Activated CD4-positive, alpha-beta T cell treated with anti-CD3 and anti-CD28 coated beads for 48 hours (primary cell): ENCODE data around the gene CARD10.

ENCODE experiments used
- DNase-seq: peaks from one replicate; pipeline ENCODE4 v3.0.0-alpha.2; 2020

CARD10 gene

DNA sequence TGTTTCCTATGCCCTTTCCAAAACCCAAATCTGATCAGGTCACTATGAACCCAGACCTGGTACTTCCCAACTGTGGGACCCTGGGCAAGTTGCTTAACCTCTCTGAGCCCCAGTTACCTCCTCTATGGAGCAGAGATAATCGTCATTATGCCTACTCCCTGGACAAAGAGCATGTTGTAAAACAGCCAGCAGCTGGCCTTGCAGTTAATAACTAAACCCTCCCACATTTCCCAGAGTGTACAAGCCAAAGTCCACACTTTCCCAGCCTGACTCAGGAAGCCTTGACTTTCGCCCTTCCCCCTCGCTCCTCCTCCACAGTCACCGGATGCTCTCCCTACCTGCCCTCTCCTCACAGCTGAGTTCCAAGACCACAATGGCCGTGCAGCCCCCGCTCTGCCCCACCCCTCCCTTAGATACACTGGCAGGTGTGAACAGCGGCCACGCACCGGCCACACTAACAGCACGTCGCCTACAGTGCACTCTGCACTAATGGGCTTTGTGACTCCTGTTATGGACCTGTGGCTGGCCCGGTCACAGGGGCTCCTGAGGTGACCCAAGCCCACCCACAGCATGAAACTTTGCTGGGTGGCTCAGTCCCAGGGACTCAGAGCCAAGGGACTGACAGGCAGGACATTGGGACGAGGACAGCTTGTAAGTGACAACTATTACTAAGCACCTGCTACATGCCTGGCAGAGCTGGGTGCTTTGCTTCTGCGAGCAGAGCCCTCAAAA, 17.4 kb downstream of the CARD10 start:
- DNase-seq = no peak

DNA sequence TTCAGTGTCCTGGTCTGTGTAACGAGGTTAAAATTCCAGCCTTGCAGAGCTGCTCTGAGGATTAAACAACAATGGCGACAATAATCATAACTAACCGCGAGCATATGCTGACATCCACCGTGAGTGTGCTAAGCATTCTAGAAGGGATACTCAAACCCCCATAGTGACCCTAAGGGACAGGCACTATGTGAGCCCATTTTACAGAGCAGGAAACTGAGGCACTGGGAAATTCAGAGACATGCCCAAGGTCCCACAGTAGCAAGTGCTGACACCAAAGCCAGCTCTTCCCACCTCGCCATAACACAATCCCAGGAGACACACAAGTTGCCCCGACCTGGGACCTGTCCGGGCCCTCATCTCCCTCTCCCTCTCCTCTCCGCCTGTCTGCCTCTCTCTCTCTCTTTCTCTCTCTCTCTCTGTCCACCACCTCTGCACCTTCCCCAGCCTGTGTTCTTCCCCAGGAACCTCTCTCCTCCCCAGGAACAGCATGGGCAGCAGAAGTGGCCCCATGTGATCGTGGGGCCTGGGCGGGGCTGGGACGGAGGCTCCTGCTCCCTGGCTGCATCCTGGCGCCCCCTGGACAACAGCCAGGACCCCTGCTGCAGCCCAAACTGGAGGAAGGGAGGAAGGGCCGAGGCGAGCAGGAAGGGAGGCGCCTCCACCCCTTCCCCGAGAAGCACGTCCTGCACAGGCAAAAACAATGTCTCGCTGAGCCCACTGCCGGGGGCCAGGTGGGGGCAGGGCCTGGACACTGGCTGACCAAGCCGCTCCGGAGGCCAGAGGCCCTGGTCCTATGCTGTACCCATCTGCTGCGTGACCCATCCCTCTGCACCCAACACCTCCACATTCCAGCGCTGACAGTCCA, 18.2 kb downstream of the CARD10 start:
- DNase-seq = no peak

DNA sequence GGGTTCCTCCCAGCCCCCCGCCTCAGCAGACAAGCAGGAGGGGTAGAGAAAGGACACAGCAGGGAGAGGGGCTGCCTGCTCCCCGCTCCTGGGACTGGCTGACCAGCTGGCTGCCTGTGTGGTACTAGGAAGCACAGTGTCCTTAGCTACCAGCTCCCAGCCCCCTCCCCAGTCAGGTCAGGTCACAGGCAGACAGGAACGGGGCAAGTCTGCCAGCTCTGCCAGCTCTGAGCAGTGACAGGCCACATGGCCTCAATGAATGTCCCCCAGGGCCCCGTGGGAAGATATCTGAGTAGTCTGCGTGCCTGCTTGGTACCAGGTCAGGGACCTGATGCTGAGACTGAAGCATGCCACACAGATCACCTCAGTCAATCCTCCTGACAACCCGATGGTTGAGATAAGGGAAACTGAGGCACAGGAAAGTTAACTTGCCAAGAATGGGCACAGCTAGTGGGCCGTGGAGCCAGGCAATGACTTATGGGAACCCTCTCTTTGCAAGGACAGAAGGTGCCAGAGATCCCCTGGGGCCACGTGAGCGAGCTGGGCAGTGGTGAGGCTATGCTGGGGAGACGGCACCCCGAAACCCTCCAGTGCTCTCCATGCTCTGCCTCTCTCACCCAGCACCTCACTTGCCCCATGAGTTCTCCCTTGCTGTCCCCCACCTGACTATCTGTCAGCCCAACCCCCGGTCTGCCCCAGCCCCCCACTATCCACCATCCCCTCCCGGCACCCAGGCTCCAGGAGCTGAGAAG, 19.2 kb downstream of the CARD10 start:
- no peak for DNase-seq

DNA sequence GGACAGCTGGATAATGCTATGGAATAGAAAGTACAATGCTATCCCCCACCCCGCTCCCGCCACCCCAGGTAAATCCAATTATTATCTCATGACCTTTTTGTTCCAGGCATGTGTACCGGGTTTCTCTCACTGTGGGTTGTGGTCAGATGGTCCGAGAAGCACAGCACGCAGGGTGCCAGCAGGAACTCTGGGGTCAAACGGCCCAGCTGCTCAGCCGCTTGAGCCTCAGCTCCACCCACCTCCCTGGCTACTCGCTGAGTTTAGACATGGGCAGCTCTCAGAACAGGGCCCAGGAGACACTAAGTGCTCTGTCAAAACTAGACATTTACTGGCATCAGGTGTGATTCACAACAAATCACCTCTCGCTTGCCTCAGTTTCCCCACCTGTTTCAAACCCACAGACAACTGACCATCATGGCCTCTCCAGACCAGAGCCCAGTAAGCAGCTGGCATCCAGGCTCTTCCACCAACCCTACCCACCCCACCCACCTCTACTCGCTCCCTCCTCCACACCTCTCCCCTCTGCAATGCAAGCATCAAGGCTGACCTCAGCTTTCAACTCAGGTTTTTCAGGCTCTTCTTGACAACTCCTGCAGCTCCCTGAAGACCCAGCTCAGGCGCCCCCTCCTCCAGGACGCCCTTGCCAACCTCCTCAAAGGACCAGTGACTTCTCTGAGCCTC, 20.0 kb downstream of the CARD10 start:
- DNase-seq = no peak

GRCh38 chr22:37498289-37498909, 20.8 kb downstream of the CARD10 start:
- peak; percentile 80 for DNase-seq

DNA sequence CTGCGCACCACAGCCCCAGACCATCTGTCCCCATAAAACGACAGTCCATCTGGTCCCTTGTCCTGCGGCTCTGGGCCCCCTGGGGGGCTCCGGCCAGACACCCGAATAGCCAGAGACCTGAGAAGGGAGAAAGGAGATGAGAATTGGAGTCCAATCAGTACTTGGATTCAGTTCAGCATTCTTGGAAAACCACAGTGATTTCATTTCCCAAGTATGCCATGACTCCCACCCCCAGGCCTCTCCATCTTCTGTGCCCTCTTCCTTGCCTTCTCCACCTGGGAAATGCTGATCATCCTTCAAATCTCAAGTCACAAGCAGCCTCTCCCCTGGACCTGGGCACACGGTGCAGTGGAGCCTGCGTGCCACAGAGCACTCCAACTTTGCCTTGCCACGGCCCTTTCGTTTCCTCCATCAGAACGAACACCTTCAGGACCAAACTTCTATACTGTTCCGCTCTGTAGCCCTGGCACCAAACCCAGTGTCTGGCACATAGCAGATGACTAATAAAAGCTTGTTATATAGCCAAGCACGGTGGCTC, 22.1 kb downstream of the CARD10 start:
- DNase-seq = no peak

- DNase-seq = no peak
Measured at GRCh38 chr22:37496651-37497050, 22.6 kb downstream of the CARD10 start.

- no peak for DNase-seq
Measured at GRCh38 chr22:37493979-37494378, 25.2 kb downstream of the CARD10 start.

DNA sequence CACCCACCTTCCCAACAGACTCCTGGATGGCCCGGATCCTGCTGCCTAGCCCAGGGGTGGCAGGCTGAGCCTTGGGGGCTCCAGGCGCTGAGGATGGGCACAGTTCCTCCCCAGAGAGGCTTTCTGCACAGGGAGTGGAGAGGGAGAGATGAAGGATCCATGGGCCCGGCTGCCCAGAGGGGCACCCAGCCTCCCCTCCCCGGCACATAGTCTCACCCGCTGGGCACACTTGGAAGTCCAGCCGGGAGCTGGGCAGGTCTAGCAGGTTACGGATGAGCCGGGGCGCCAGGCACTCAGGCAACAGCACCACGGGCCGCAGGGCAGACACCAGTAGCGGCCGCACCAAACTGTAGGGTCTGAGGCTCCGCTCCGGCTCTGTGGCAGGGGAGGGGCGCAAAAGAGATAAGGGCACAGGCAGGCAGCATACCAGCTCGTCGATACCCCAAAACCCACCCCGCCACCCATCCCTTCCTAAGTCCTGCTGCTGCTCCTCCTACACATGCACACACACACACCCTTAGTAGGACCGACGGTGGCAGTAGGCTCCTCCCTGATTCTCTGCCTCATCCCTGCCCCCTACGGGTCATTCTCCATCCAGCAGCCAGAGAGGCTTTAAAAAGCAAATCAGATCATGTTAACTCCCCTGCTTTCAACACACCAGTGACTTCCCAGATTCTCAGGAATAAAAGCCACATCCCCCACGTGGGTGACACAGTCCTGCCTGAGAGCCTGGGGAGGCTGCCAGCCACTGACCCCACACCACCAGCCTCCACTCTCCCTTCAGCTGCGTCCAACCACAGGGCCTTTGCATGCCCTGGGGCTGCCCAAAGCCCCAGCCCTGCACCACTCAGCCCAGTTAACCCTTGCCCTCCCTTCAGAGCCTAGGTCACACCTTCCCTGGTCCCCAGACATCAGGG, 26.5 kb downstream of the CARD10 start:
- DNase-seq = peak; percentile 76

DNA sequence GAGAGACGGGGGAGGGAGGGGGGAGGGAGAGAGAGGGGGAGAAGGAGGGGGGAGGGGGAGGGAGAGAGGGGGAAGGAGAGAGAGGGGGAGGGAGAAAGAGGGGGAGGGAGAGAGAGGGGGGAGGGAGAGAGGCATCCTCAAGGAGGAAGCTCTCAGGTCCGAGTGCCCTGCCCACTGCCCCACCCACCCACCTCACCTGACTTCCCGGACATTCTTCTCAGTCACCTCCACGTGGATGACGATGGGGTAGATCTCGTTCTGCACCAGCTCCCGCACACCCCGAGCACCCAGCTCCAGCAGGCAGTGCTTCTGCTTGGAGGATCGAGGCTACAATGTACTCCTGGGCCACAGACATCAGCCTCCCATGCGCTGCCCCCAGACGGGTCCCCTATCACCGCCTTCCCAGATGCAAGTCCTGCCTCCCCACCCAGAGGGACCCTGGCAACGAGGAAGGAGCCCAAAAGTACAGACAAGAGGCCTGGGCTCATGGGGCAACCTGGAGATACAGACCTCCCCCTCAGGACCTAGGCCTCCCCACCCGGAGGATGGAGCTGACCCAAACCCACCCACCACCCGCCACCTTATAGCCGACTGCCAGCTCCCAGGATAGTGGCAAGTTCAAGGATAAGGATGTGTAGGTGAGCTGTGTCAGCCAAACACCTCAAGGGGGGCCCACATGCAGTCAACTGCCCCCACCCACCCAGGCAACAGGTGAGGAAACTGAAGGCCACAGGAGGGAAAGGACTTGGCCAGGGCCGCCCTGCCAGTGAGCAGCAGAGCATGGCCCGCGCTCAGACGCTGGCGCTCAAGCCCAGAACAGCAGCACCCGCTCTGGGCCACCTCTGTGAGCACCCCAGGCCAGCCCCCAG, 27.4 kb downstream of the CARD10 start:
- no peak for DNase-seq

GRCh38 chr22:37491106-37491505, 28.1 kb downstream of the CARD10 start:
- no peak for DNase-seq

DNA sequence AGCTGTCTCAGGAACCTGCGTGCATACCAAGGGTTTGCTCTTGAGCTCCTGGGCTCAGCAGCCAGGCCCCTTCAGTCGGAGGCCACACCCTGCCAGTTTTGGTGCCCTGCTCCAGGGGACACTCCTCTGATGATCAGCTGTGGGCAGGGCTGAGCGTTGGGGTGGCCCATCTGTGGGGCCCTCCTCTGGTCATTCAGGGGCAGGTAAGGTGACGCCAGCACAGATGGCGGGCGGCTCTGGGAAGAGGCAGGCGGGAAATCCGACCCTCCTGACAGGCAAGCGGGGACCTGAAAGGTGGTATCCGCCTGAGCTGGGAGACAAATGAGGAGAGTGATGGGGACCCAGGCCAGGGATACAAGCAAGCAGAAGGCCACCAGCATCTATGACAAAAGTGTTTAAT, 29.2 kb downstream of the CARD10 start:
- DNase-seq = no peak

DNA sequence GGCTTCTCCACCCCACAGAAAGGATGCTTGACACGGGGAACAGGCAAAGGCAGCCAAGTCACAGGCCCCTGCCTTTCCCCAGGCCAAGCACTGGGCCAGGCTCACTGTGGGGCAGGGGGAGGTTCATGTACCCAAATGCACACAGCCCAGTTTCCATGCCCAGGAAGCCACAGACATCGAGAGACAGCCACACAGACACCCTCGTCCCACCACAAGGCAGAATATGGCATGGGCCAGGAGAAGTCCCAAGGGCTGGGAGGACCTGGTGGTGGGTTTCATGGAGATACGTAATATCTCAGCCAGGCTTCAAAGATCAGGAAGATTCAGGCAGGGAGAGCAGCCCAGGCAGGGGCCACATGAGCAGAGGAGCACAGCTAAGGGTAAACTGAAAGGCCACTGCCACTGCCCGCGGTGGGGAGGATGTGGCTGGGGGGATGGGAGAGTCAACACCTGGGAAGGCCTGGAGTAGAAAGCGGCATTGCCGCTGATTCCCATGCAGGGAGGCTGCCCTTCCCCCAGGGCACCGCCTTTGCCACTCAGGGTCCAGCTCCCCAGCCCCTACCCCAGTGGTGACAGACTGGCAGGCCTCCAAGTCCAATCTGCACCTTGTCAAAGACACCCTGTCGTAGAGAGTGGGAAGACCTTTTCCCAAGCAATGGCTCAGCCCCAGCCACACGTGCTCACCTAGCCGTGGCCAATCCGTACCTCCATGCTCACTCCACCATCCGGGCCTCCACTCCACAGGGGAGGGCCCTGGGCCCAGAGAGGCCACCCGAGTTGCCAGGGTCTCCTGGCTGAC, 30.7 kb downstream of the CARD10 start:
- DNase-seq = no peak

GRCh38 chr22:37487571-37487970, 31.6 kb downstream of the CARD10 start:
- no peak for DNase-seq

DNA sequence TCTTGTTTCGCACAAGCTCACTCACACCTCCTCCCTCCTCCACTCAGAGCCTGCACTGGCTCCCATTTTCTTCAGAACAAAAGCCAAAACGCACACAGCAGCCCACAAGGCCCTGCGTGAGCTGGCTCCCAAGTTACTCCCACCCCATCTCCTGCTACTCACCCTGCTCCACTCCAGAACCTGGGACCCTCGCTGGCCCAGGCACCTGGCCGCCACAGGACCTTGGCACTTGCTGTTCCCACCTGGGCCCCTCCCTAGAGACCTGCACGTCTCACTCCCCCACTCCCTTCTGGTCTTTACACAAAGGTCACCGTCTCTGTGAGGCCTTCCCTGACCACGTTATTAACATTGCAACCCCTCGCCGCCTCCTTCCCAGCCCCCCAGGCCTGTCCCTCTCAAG, 32.1 kb downstream of the CARD10 start:
- DNase-seq = no peak

- DNase-seq = peak; percentile 85
Measured at GRCh38 chr22:37486224-37486845, 32.9 kb downstream of the CARD10 start, which contains the start of gene MFNG. TSS of gene MFNG (minus strand) at chr22:37486384. CDS start at chr22:37486177, 207 bp downstream.

DNA sequence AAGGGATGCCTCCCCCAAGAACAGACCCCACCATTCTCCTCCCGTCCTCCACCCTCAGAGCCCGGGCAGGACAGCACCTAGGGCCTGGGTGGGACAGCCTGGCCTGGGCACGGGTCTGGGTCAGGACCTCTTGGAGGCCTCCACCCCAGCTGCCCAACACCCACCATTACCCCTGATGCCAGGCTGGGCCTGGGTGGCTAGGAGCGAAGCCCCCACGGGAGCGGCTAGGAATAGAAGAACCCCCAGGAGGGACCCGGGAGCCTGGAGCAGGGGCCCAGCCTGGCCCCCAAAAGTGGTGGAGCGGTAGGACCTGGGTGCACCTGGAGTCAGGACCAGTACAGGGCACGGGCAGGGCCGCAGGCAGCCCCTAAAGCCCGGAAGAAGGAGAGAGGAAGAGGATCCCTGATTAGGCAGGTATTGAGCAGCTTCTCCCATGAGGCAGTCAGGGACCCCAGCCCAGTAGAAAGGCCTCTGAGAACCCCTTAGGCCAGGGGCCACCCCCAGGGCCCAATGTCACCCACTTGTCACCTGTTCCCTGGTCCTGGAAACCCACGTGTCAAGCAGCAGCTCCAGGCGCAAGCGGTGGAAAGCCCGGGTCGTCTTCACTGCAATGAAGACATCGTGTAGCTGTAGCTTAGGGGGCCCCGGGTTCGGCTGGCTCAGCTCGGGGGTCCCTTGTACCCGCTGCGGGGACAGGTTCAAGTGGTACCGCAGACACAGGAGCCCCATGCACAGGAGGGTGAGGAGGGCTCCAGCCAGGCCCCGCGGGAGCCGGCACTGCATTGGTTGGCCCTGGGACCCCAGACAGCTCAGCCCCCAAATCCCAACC, 33.6 kb downstream of the CARD10 start:
- DNase-seq = peak; percentile 41
